ENCODE results near the gene PHETA1. TPM values are rescaled to one million over a fixed set of nuclear protein-coding genes. Genes with fewer than 3 reads are reported as not detected.

PHETA1 gene
- total and polyA plus RNA-seq, 2 experiments from 2014 or later = 5.3 to 12.9 TPM

DNA sequence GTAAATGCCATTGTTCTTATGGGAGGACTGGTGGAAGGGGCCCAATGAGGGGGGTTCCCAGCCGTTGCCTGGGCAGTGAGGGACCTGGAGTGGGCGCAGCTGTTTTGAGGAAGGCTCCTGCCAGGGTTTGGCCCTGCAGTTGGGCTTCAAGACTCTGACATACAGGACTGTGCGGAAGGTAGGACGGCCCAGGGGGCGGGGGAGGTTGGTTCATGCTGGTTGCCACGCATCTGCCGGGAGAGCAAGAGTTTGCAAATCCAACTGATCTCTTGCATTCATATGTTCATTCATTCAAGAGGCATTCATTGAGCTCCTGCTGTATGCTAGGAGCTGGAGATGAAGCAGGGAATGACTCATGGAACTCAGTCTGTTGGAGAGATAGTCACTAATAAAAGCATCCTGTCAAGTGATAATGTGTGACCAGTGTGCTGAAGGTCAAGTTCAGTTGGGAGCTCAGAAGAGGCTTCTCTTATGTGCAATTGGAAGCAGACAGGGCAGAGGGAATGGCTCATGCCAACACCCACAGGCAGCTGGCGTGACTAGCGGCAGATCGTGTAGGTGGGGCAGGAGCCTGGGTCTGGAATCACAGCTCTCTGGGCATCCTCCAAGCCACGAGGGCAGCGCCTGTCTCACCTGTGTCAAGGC is 44.7 kb upstream of the PHETA1 start:
- Mint-ChIP-seq H3K9me3 (no peaks in the 10 kb centered on the region), H3K4me1 (peaks cover 61% of the 10 kb centered on the region), H3K27me3 (ENCODE audit: insufficient read depth, low read depth, poor library complexity) (peaks cover 16% of the 10 kb centered on the region), H3K27ac (peak overlapping the region; percentile 49), H3K36me3 (ENCODE audit: low read depth) (peaks cover 18% of the 10 kb centered on the region), H3K4me3 (no peak overlapping the region; the same call in 2 of the 3 replicates)
- H3K79me2 ChIP-seq (replicated peaks; ENCODE audit: insufficient read depth) = peaks cover 94% of the 10 kb centered on the region
- peaks cover under 1% of the 10 kb centered on the region; the same call in 1 of the 2 replicates for H3K36me3 ChIP-seq (ENCODE audit: insufficient read depth)
- H4K20me1 ChIP-seq (replicated peaks; ENCODE audit: insufficient read depth) = peaks cover 46% of the 10 kb centered on the region
- H3K27me3 ChIP-seq (ENCODE audit: insufficient read depth) = no peaks in the 10 kb centered on the region
- H3K4me3 ChIP-seq = peak overlapping the region; percentile 34; the same call in 1 of the 2 replicates
- no peaks in the 10 kb centered on the region for H3K9me2 ChIP-seq (ENCODE audit: insufficient read depth)
- no peak overlapping the region for H2AFZ ChIP-seq
- TF ChIP-seq, protein P1, sequence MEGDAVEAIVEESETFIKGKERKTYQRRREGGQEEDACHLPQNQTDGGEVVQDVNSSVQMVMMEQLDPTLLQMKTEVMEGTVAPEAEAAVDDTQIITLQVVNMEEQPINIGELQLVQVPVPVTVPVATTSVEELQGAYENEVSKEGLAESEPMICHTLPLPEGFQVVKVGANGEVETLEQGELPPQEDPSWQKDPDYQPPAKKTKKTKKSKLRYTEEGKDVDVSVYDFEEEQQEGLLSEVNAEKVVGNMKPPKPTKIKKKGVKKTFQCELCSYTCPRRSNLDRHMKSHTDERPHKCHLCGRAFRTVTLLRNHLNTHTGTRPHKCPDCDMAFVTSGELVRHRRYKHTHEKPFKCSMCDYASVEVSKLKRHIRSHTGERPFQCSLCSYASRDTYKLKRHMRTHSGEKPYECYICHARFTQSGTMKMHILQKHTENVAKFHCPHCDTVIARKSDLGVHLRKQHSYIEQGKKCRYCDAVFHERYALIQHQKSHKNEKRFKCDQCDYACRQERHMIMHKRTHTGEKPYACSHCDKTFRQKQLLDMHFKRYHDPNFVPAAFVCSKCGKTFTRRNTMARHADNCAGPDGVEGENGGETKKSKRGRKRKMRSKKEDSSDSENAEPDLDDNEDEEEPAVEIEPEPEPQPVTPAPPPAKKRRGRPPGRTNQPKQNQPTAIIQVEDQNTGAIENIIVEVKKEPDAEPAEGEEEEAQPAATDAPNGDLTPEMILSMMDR (conservative IDR thresholded peaks at IDR 0.05; ENCODE audit: low read depth in 2 of 2) = no peak
- ATAC-seq (peak; percentile 2; the same call in 2 of the 3 replicates), DNase-seq (ENCODE audit: low spot score) (no peak)
- H3F3A ChIP-seq (replicated peaks; ENCODE audit: low read depth) = peaks cover 9% of the 10 kb centered on the region; the same call in 1 of the 2 replicates
- peak overlapping the region; percentile 69 for H3K4me2 ChIP-seq
- peaks cover 57% of the 10 kb centered on the region for H3K4me1 ChIP-seq (ENCODE audit: insufficient read depth)
- H3K27ac ChIP-seq (ENCODE audit: low read depth) = peak overlapping the region; percentile 90; the same call in 1 of the 2 replicates

DNA sequence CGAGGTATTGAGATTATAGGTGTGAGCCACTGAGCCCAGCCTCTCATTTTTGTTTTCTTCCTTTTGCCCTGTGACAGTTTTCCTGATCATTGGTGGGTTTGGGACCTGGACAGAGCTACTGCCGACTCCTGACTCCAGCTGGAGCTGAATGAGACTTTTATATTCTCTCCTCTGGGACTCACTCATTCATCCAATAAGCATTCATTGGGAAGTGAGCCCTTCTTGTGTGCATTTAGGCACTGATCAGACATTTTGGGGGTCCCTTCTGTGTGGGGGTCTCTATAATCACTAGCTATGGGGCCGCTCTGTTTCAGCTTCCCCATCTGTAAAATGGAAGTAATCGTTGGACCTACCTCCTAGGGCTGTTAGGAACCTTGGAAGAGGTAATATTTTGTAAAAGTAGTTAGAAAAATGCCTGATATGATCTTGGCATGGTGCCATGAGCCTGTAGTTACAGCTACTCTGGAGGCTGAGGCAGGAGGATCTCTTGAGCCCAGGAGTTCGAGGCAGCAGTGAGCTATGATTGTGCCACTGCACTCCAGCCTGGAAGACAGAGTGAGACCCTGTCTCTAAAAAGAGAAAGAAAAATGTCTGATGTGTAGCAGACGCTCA is 44.0 kb upstream of the PHETA1 start:
- H3K4me3 Mint-ChIP-seq = peak overlapping the region; percentile 14; the same call in 1 of the 3 replicates
- DNase-seq (ENCODE audit: low spot score) = no peak
- H3K9me3 Mint-ChIP-seq = no peaks in the 10 kb centered on the region
- Histone ChIP-seq H3K27me3 (ENCODE audit: insufficient read depth) (no peaks in the 10 kb centered on the region), H3K36me3 (ENCODE audit: insufficient read depth) (no peaks in the 10 kb centered on the region), H3F3A (replicated peaks; ENCODE audit: low read depth) (peaks cover 11% of the 10 kb centered on the region; the same call in 1 of the 2 replicates), H3K4me1 (ENCODE audit: insufficient read depth) (peaks cover 63% of the 10 kb centered on the region), H3K9me2 (ENCODE audit: insufficient read depth) (no peaks in the 10 kb centered on the region), H3K27ac (ENCODE audit: low read depth) (peak overlapping the region; percentile 90), H3K4me2 (peak overlapping the region; percentile 69), H3K4me3 (peak overlapping the region; percentile 26), H2AFZ (no peak overlapping the region), H4K20me1 (replicated peaks; ENCODE audit: insufficient read depth) (peaks cover 52% of the 10 kb centered on the region), H3K79me2 (replicated peaks; ENCODE audit: insufficient read depth) (peaks cover 100% of the 10 kb centered on the region)
- no peak for TF ChIP-seq POLR2AphosphoS5 (IDR thresholded peaks at IDR 0.05; ENCODE audit: low read depth)
- no peak for TF ChIP-seq STAT1 (IDR thresholded peaks at IDR 0.05; ENCODE audit: unreplicated experiment)
- TF ChIP-seq, protein P2, sequence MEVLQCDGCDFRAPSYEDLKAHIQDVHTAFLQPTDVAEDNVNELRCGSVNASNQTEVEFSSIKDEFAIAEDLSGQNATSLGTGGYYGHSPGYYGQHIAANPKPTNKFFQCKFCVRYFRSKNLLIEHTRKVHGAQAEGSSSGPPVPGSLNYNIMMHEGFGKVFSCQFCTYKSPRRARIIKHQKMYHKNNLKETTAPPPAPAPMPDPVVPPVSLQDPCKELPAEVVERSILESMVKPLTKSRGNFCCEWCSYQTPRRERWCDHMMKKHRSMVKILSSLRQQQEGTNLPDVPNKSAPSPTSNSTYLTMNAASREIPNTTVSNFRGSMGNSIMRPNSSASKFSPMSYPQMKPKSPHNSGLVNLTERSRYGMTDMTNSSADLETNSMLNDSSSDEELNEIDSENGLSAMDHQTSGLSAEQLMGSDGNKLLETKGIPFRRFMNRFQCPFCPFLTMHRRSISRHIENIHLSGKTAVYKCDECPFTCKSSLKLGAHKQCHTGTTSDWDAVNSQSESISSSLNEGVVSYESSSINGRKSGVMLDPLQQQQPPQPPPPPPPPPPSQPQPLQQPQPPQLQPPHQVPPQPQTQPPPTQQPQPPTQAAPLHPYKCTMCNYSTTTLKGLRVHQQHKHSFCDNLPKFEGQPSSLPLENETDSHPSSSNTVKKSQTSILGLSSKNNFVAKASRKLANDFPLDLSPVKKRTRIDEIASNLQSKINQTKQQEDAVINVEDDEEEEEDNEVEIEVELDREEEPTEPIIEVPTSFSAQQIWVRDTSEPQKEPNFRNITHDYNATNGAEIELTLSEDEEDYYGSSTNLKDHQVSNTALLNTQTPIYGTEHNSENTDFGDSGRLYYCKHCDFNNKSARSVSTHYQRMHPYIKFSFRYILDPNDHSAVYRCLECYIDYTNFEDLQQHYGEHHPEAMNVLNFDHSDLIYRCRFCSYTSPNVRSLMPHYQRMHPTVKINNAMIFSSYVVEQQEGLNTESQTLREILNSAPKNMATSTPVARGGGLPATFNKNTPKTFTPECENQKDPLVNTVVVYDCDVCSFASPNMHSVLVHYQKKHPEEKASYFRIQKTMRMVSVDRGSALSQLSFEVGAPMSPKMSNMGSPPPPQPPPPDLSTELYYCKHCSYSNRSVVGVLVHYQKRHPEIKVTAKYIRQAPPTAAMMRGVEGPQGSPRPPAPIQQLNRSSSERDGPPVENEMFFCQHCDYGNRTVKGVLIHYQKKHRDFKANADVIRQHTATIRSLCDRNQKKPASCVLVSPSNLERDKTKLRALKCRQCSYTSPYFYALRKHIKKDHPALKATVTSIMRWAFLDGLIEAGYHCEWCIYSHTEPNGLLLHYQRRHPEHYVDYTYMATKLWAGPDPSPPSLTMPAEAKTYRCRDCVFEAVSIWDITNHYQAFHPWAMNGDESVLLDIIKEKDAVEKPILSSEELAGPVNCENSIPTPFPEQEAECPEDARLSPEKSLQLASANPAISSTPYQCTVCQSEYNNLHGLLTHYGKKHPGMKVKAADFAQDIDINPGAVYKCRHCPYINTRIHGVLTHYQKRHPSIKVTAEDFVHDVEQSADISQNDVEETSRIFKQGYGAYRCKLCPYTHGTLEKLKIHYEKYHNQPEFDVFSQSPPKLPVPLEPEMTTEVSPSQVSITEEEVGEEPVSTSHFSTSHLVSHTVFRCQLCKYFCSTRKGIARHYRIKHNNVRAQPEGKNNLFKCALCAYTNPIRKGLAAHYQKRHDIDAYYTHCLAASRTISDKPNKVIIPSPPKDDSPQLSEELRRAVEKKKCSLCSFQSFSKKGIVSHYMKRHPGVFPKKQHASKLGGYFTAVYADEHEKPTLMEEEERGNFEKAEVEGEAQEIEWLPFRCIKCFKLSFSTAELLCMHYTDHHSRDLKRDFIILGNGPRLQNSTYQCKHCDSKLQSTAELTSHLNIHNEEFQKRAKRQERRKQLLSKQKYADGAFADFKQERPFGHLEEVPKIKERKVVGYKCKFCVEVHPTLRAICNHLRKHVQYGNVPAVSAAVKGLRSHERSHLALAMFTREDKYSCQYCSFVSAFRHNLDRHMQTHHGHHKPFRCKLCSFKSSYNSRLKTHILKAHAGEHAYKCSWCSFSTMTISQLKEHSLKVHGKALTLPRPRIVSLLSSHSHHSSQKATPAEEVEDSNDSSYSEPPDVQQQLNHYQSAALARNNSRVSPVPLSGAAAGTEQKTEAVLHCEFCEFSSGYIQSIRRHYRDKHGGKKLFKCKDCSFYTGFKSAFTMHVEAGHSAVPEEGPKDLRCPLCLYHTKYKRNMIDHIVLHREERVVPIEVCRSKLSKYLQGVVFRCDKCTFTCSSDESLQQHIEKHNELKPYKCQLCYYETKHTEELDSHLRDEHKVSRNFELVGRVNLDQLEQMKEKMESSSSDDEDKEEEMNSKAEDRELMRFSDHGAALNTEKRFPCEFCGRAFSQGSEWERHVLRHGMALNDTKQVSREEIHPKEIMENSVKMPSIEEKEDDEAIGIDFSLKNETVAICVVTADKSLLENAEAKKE (CRISPR knock-in tag; IDR thresholded peaks at IDR 0.05) = no peak
- TF ChIP-seq JUNB (IDR thresholded peaks at IDR 0.05; ENCODE audit: unreplicated experiment) = no peak
- no peak for TF ChIP-seq ZNF331 (CRISPR knock-in tag; IDR thresholded peaks at IDR 0.05; ENCODE audit: low read depth)
- TF ChIP-seq NANOG (IDR thresholded peaks at IDR 0.05; ENCODE audit: borderline replicate concordance) = no peak
- no peak for TF ChIP-seq CREB1 (CRISPR knock-in tag; IDR thresholded peaks at IDR 0.05; ENCODE audit: low read depth)
- peaks cover 16% of the 10 kb centered on the region for H3K27me3 Mint-ChIP-seq (ENCODE audit: insufficient read depth, low read depth, poor library complexity)
- peaks cover 18% of the 10 kb centered on the region for H3K36me3 Mint-ChIP-seq (ENCODE audit: low read depth)
- no peak for ATAC-seq
- H3K27ac Mint-ChIP-seq = peak overlapping the region; percentile 44
- H3K4me1 Mint-ChIP-seq = peaks cover 66% of the 10 kb centered on the region

Measured in GM23338 (cell line).